ENCODE measurements around the gene STK16. TPM values are rescaled to one million over a fixed set of nuclear protein-coding genes. Genes with fewer than 3 reads are reported as not detected.

Gene STK16
- polyA plus RNA-seq, 1 donor: 17.6 TPM

- DNase-seq: peak; percentile 90
Observed at GRCh38 chr2:219289537-219290361, 44.5 kb downstream of the STK16 start.

DNA sequence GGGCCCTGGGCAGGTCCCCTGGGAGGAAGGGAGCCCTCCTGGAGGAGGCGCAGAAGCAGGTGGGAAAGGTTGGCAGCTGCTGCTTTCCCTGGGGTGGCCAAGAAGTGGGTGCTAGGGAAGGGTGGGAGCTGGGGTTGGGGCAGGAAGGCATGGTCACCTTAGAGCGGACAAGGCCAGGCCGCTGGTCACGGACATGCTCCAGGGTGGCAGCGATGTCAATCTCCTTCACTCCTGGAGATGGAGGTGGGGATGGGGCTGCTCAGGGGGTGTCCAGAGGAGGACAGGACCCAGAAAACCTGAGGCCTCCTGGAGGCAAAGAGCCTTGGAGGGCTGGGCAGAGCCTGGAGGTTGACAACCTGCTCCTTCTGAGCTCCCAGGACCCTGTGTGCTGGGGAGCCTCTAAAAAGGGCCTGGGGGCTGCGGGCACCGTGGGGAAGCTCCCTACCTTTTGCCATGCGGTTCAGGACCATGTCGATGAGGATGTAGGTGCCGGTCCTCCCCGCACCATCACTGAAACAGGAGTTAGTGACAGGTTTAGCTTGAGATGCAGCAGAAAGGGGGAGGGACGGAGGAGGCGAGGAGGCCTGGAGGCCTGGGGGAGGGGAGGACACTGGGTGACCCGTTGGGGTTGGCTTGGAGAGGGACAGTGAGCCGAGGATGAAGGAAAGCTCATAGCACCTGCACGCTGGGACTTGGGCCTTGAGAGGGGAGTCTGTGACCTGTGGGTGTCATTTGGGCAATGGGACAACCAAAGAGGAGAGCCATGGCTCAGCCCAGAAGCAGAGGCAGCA, 45.3 kb downstream of the STK16 start:
- DNase-seq: no peak

DNA sequence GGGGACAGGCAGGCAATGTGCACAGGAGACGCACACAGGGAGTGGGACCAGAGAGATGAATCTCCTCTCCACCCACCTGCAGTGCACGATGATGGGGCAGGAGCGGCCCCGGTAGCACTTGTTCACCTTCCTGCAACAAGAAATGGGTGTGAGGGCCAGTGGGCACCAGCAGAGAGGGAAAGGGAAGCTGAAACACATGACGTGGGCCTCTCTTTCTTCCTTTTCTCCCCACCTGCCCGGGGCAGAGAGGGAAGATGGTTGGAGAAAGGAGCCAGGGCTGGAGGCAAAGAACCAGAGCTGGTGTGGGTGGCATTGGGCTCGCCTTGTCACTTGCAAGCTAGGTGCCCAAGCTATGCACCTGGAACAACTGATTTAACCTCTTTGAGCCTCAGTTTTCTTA, 46.1 kb downstream of the STK16 start:
- DNase-seq: no peak

GRCh38 chr2:219291910-219292490, 46.7 kb downstream of the STK16 start:
- DNase-seq: no peak

DNA sequence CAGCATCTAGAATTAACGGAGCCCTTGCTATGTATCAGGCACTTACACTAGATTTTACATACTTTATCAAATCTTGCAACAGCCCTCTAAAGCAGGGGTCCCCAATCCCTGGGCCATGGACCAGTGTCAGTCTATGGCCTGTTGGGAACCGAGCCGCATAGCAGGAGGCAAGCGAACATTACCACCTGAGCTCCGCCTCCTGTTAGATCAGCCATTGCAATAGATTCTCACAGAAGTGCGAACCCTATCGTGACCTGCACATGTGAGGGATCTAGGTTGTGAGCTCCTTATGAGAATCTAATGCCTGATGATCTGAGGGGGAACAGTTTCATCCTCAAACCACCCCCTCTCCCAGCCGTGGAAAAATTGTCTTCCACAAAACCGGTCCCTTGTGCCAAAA, 47.3 kb downstream of the STK16 start:
- no peak for DNase-seq

DNA sequence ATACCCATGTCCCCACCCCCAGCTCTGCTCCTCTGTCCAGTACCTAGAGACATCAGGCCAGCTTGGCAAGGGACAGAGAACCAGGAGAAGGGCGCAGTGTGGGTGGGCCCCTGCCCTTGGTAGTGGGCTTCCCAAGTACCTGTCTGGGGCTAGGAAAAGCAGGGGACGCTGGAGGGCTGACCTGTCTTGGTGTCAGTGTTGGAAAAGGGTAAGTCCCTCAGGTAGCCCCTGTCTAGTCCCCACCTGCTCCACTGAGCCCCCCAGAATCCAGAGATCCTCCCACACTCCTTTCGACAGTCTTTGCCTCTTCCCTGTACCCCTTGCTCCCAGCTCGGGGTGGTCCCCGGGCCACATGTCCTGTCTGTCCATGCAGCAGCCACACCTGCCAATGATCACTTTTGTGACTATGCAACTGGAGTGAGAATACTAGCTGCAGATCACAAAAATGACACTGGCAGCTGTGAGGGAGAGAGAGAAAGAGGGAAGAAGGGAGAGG, 48.5 kb downstream of the STK16 start:
- no peak for DNase-seq

- peak; percentile 90 for DNase-seq
Observed at GRCh38 chr2:219294356-219295351, 49.4 kb downstream of the STK16 start.

DNA sequence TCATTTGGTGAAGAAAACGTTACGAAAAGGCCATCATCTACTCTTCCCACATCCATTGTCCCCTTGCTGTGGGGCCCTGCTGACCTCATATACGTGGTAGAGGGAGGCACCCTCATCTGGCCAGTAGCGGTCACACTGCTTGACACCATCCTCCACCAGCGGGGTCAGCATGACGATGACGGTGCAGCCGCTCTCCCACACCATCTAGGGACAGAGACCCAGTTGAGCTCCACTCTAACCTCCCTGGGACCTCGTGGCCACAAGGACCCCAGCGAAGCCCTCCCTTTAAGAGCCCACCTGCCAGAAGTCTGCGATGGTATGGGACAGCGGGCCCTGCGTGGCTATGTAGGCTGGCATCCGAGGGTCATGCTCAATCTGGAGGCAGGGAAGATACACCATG, 50.9 kb downstream of the STK16 start:
- DNase-seq: no peak

DNA sequence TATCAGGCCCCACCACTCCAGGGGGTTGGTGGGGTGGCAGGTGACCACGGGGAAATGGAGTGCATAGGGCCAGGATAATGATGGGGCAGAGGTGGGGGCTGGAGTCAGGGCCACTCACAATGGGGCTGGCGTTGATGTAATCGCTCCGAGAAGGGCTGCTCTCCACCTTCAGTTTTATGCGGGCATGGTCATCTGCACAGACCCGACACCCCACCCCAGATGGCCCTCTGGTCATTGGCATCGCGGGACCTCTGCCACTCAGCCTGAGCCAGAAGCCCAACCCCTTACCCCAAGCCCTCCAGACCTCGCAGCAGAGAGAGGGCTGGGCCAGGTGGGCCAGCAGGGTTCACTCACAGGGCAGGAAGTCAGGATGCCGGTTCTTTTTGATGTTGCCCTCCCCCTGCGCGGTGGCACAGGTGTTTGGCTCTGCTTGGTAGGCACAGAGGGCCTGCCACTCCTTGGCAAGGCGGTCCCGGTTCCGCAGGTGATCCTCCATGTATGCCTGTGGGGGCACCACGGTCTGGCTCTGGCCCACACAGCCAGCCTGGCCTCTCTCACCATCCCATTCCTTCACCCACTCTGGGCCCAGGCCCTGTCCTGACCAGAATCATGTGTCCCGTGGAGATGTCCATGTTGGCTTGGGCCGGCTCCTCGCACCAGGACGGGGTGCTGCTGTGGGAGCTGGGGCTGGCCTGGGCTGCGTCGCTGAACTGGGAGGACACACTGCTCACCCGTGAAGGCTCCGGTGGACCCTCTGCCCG, 51.5 kb downstream of the STK16 start:
- DNase-seq: no peak

- DNase-seq: no peak
Observed at GRCh38 chr2:219297766-219298456, 52.6 kb downstream of the STK16 start.

- peak; percentile 81 for DNase-seq
Observed at GRCh38 chr2:219298759-219299371, 53.6 kb downstream of the STK16 start.

GRCh38 chr2:219299372-219299760, 54.1 kb downstream of the STK16 start:
- no peak for DNase-seq

Other genes starting within 250 kb of the STK16 start
- not detected for gene CFAP65, start 204.0 kb upstream of the STK16 start, polyA plus RNA-seq (ENCODE audit: insufficient read length)
- gene IHH, start 184.6 kb upstream of the STK16 start, polyA plus RNA-seq (ENCODE audit: insufficient read length): not detected
- gene NHEJ1, start 84.7 kb upstream of the STK16 start, polyA plus RNA-seq (ENCODE audit: insufficient read length): 12.0 TPM
- gene SLC23A3, start 75.5 kb upstream of the STK16 start, polyA plus RNA-seq (ENCODE audit: insufficient read length): 1.1 TPM
- gene CNPPD1, start 68.6 kb upstream of the STK16 start, polyA plus RNA-seq (ENCODE audit: insufficient read length): 39.4 TPM
- gene RETREG2, start 67.2 kb upstream of the STK16 start, polyA plus RNA-seq (ENCODE audit: insufficient read length): 42.0 TPM
- gene ZFAND2B, start 38.7 kb upstream of the STK16 start, polyA plus RNA-seq (ENCODE audit: insufficient read length): 21.4 TPM
- gene ABCB6, start 26.5 kb upstream of the STK16 start, polyA plus RNA-seq (ENCODE audit: insufficient read length): 36.1 TPM
- 35.9 TPM for gene ATG9A, start 15.8 kb upstream of the STK16 start, polyA plus RNA-seq (ENCODE audit: insufficient read length)
- 29.5 TPM for gene ANKZF1, start 15.7 kb upstream of the STK16 start, polyA plus RNA-seq (ENCODE audit: insufficient read length)
- gene GLB1L, start within 50 bp of the STK16 start, polyA plus RNA-seq (ENCODE audit: insufficient read length): 4.4 TPM
- 0.31 TPM for gene TUBA4B, start 7.8 kb downstream of the STK16 start, polyA plus RNA-seq (ENCODE audit: insufficient read length)
- gene TUBA4A, start 8.4 kb downstream of the STK16 start, polyA plus RNA-seq (ENCODE audit: insufficient read length): 112 TPM
- 97.8 TPM for gene DNAJB2, start 33.9 kb downstream of the STK16 start, polyA plus RNA-seq (ENCODE audit: insufficient read length)
- 0.12 TPM for gene PTPRN, start 63.9 kb downstream of the STK16 start, polyA plus RNA-seq (ENCODE audit: insufficient read length)
- gene RESP18, start 87.3 kb downstream of the STK16 start, polyA plus RNA-seq (ENCODE audit: insufficient read length): not detected
- gene DNPEP, start 142.4 kb downstream of the STK16 start, polyA plus RNA-seq (ENCODE audit: insufficient read length): 40.9 TPM
- 5,382 TPM for gene DES, start 172.9 kb downstream of the STK16 start, polyA plus RNA-seq (ENCODE audit: insufficient read length)
- 208 TPM for gene SPEG, start 189.4 kb downstream of the STK16 start, polyA plus RNA-seq (ENCODE audit: insufficient read length)